ENCODE measurements around the gene TBX21. TPM values are rescaled to one million over a fixed set of nuclear protein-coding genes. Genes with fewer than 3 reads are reported as not detected.

Gene TBX21
- total and polyA plus RNA-seq, 10 of the 15 experiments (the other 5 are each of a cell fraction or from before 2014, with no cell fraction given): 0.63 to 9.6 (median 5.0) TPM

GRCh38 chr17:47733047-47733673 lies at the start of gene TBX21 (continued):
- TF ChIP-seq MTA2 (IDR thresholded peaks at IDR 0.05; ENCODE audit: low read depth): peak; percentile 20; the same call in 1 of the 2 replicates
- TF ChIP-seq, protein P1, sequence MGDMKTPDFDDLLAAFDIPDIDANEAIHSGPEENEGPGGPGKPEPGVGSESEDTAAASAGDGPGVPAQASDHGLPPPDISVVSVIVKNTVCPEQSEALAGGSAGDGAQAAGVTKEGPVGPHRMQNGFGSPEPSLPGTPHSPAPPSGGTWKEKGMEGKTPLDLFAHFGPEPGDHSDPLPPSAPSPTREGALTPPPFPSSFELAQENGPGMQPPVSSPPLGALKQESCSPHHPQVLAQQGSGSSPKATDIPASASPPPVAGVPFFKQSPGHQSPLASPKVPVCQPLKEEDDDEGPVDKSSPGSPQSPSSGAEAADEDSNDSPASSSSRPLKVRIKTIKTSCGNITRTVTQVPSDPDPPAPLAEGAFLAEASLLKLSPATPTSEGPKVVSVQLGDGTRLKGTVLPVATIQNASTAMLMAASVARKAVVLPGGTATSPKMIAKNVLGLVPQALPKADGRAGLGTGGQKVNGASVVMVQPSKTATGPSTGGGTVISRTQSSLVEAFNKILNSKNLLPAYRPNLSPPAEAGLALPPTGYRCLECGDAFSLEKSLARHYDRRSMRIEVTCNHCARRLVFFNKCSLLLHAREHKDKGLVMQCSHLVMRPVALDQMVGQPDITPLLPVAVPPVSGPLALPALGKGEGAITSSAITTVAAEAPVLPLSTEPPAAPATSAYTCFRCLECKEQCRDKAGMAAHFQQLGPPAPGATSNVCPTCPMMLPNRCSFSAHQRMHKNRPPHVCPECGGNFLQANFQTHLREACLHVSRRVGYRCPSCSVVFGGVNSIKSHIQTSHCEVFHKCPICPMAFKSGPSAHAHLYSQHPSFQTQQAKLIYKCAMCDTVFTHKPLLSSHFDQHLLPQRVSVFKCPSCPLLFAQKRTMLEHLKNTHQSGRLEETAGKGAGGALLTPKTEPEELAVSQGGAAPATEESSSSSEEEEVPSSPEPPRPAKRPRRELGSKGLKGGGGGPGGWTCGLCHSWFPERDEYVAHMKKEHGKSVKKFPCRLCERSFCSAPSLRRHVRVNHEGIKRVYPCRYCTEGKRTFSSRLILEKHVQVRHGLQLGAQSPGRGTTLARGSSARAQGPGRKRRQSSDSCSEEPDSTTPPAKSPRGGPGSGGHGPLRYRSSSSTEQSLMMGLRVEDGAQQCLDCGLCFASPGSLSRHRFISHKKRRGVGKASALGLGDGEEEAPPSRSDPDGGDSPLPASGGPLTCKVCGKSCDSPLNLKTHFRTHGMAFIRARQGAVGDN (IDR thresholded peaks at IDR 0.05): no peak; the same call in 1 of the 2 replicates
- TF ChIP-seq JUNB (IDR thresholded peaks at IDR 0.05): no peak
- TF ChIP-seq TAF1 (IDR thresholded peaks at IDR 0.05; ENCODE audit: borderline replicate concordance, low read depth, low read length): peak; percentile 59; the same call in 1 of the 2 replicates
- TF ChIP-seq CBX3 (IDR thresholded peaks at IDR 0.05; ENCODE audit: borderline replicate concordance, low read depth): no peak
- 0 out of 2 replicates have a peak, but pooled peaks have one; percentile 32 for TF ChIP-seq MEF2A (IDR thresholded peaks at IDR 0.05; ENCODE audit: insufficient read depth, low read depth, low read length)
- 0 out of 2 replicates have a peak, but pooled peaks have one; percentile 67 for TF ChIP-seq DPF2 (IDR thresholded peaks at IDR 0.05)
- TF ChIP-seq NBN (IDR thresholded peaks at IDR 0.05): 0 out of 2 replicates have a peak, but pooled peaks have one; percentile 39
- TF ChIP-seq CHD2 (IDR thresholded peaks at IDR 0.05; ENCODE audit: borderline replicate concordance, low read depth, low read length): no peak
- no peak for TF ChIP-seq HDGF (IDR thresholded peaks at IDR 0.05)
- TF ChIP-seq NR2F1 (conservative IDR thresholded peaks at IDR 0.05): 0 out of 2 replicates have a peak, but pooled peaks have one; percentile 13
- TF ChIP-seq ZZZ3 (IDR thresholded peaks at IDR 0.05; ENCODE audit: control insufficient read depth, insufficient read length, low read depth): no peak
- no peak for TF ChIP-seq PML (IDR thresholded peaks at IDR 0.05; ENCODE audit: low read length)
- TF ChIP-seq, protein P2, sequence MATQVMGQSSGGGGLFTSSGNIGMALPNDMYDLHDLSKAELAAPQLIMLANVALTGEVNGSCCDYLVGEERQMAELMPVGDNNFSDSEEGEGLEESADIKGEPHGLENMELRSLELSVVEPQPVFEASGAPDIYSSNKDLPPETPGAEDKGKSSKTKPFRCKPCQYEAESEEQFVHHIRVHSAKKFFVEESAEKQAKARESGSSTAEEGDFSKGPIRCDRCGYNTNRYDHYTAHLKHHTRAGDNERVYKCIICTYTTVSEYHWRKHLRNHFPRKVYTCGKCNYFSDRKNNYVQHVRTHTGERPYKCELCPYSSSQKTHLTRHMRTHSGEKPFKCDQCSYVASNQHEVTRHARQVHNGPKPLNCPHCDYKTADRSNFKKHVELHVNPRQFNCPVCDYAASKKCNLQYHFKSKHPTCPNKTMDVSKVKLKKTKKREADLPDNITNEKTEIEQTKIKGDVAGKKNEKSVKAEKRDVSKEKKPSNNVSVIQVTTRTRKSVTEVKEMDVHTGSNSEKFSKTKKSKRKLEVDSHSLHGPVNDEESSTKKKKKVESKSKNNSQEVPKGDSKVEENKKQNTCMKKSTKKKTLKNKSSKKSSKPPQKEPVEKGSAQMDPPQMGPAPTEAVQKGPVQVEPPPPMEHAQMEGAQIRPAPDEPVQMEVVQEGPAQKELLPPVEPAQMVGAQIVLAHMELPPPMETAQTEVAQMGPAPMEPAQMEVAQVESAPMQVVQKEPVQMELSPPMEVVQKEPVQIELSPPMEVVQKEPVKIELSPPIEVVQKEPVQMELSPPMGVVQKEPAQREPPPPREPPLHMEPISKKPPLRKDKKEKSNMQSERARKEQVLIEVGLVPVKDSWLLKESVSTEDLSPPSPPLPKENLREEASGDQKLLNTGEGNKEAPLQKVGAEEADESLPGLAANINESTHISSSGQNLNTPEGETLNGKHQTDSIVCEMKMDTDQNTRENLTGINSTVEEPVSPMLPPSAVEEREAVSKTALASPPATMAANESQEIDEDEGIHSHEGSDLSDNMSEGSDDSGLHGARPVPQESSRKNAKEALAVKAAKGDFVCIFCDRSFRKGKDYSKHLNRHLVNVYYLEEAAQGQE (IDR thresholded peaks at IDR 0.05; ENCODE audit: low read depth, low read length): no peak
- TF ChIP-seq CHD4 (IDR thresholded peaks at IDR 0.05): no peak
- no peak for TF ChIP-seq BMI1 (IDR thresholded peaks at IDR 0.05; ENCODE audit: borderline replicate concordance)
- TF ChIP-seq, protein P3, sequence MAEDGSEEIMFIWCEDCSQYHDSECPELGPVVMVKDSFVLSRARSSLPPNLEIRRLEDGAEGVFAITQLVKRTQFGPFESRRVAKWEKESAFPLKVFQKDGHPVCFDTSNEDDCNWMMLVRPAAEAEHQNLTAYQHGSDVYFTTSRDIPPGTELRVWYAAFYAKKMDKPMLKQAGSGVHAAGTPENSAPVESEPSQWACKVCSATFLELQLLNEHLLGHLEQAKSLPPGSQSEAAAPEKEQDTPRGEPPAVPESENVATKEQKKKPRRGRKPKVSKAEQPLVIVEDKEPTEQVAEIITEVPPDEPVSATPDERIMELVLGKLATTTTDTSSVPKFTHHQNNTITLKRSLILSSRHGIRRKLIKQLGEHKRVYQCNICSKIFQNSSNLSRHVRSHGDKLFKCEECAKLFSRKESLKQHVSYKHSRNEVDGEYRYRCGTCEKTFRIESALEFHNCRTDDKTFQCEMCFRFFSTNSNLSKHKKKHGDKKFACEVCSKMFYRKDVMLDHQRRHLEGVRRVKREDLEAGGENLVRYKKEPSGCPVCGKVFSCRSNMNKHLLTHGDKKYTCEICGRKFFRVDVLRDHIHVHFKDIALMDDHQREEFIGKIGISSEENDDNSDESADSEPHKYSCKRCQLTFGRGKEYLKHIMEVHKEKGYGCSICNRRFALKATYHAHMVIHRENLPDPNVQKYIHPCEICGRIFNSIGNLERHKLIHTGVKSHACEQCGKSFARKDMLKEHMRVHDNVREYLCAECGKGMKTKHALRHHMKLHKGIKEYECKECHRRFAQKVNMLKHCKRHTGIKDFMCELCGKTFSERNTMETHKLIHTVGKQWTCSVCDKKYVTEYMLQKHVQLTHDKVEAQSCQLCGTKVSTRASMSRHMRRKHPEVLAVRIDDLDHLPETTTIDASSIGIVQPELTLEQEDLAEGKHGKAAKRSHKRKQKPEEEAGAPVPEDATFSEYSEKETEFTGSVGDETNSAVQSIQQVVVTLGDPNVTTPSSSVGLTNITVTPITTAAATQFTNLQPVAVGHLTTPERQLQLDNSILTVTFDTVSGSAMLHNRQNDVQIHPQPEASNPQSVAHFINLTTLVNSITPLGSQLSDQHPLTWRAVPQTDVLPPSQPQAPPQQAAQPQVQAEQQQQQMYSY (CRISPR knock-in tag; IDR thresholded peaks at IDR 0.05): no peak
- no peak for TF ChIP-seq ASH2L (IDR thresholded peaks at IDR 0.05; ENCODE audit: borderline replicate concordance, low read depth)
- TF ChIP-seq TBL1XR1 (IDR thresholded peaks at IDR 0.05; ENCODE audit: low read depth, low read length): no peak

All from GM12878 (cell line).